PC-9 (cell line): ENCODE measurements around the gene MYL12A. TPM values are rescaled to one million over a fixed set of nuclear protein-coding genes. Genes with fewer than 3 reads are reported as not detected.

Experiments
- BruUV-seq: library from RNA; stranded (reverse); fragments of 400-500 nt; replicated peaks from 2 replicates; lab custom pipeline; 2021; lab: Mats Ljungman, UMichigan
- CTCF ChIA-PET: fragments of 300-600 bp; sonication (Branson Sonifier 250); formaldehyde crosslinking; loops from one replicate; lab custom pipeline; 2022; ENCODE audit warnings: antibody characterized with exemption; lab: Charles Lee
- POLR2A ChIA-PET: fragments of 300-600 bp; sonication (Branson Sonifier 250); formaldehyde crosslinking; loops from one replicate; lab custom pipeline; 2022; ENCODE audit warnings: antibody characterized with exemption; ENCODE audit not compliant: unreplicated experiment; lab: Charles Lee
- DNase-seq, 2 experiments: peaks; one replicate each; pipeline versions ENCODE4 v3.0.0 to v3.0.0-alpha.2; 2015 to 2022; ENCODE audit warnings: mixed read lengths in 1 of 2
- H2AFZ ChIP-seq: fragments of 200-600 bp; sonication (generic); 2 replicates; pipeline ENCODE4 v1.8.1; 2017; ENCODE audit warnings: antibody characterized with exemption
- H3F3A ChIP-seq: fragments of 200-600 bp; sonication (generic); 2 replicates; pipeline ENCODE4 v1.8.1; 2017; ENCODE audit warnings: antibody characterized with exemption, mild to moderate bottlenecking, low read depth; ENCODE audit not compliant: insufficient read depth
- H3K27ac ChIP-seq: fragments of 200-600 bp; sonication (generic); 2 replicates; pipeline ENCODE4 v1.6.1; 2016; ENCODE audit warnings: mixed run types
- H3K27me3 ChIP-seq: fragments of 200-600 bp; sonication (generic); 2 replicates; pipeline ENCODE4 v1.6.1; 2016; ENCODE audit warnings: low read depth, mixed run types; ENCODE audit not compliant: insufficient read depth
- H3K36me3 ChIP-seq: fragments of 200-600 bp; sonication (generic); 2 replicates; pipeline ENCODE4 v1.6.1; 2016; ENCODE audit warnings: low read depth, mixed run types
- H3K4me1 ChIP-seq: fragments of 200-600 bp; sonication (generic); replicated peaks from 2 replicates; pipeline ENCODE4 v1.6.1; 2016; ENCODE audit warnings: mixed run types; ENCODE audit not compliant: insufficient read depth
- H3K4me2 ChIP-seq: fragments of 200-600 bp; sonication (generic); 2 replicates; pipeline ENCODE4 v1.6.1; 2017; ENCODE audit warnings: mixed run types
- H3K4me3 ChIP-seq: fragments of 200-600 bp; sonication (generic); 2 replicates; pipeline ENCODE4 v1.6.1; 2016; ENCODE audit warnings: mixed run types
- H3K79me2 ChIP-seq: fragments of 200-600 bp; sonication (generic); 2 replicates; pipeline ENCODE4 v1.6.1; 2017; ENCODE audit warnings: low read depth, mixed run types
- H3K9me2 ChIP-seq: fragments of 200-600 bp; sonication (generic); 2 replicates; pipeline ENCODE4 v1.8.1; 2017; ENCODE audit warnings: mild to moderate bottlenecking; ENCODE audit not compliant: insufficient read depth
- H3K9me3 ChIP-seq: fragments of 200-600 bp; sonication (generic); 2 replicates; pipeline ENCODE4 v1.8.1; 2016; ENCODE audit warnings: low read depth; ENCODE audit not compliant: insufficient read depth
- H4K20me1 ChIP-seq: fragments of 200-600 bp; sonication (generic); 2 replicates; pipeline ENCODE4 v1.8.1; 2017; ENCODE audit not compliant: insufficient read depth
- CTCF ChIP-seq: fragments of 200-600 bp; sonication (generic); conservative IDR thresholded peaks from 2 replicates; pipeline ENCODE4 v1.6.1; 2017; ENCODE audit warnings: mixed run types, antibody characterized with exemption, mild to moderate bottlenecking, moderate library complexity
- EZH2 ChIP-seq: fragments of 200-600 bp; sonication (generic); IDR thresholded peaks from 2 replicates; pipeline ENCODE4 v1.8.0; 2017; ENCODE audit warnings: antibody characterized with exemption, low read depth
- intact Hi-C: fragments of 100-400 bp; cut with micrococcal nuclease; formaldehyde crosslinking; loops from one replicate; pipeline ENCODE4 v1.10.0; 2022; ENCODE audit not compliant: unreplicated experiment
- total RNA-seq: library from RNA; stranded (reverse); gene quantifications from 2 replicates; pipeline ENCODE4 v1.2.3, GENCODE V29; 2021

Gene MYL12A
- total RNA-seq, 1 experiment from 2014 or later = 532 TPM

- no TSS peak for BruUV-seq
- Histone ChIP-seq H3F3A (peaks cover 19% of the 10 kb centered on the region), H2AFZ (no peak overlapping the region), H3K9me3 (no peaks in the 10 kb centered on the region), H3K9me2 (no peaks in the 10 kb centered on the region), H3K27ac (no peak overlapping the region), H3K4me2 (peak overlapping the region; percentile 85), H3K79me2 (peaks cover 35% of the 10 kb centered on the region), H3K4me1 (peaks cover 23% of the 10 kb centered on the region), H3K4me3 (peak overlapping the region; percentile 86), H4K20me1 (0 out of 2 replicates have a peak, but pooled peaks cover 6% of the 10 kb centered on the region), H3K36me3 (peaks cover 6% of the 10 kb centered on the region), H3K27me3 (no peaks in the 10 kb centered on the region)
- CTCF ChIA-PET = interaction anchor here (0.6 to 1.1 kb wide), 5 partner anchors 23 to 297 kb away, joined by 3 to 15 read pairs (median 5); no protein-coding TSS in a partner anchor
- no peak for DNase-seq
- POLR2A ChIA-PET = interaction anchor here (0.6 kb wide), 2 partner anchors 125 to 536 kb away, joined by 3 read pairs; no protein-coding TSS in a partner anchor
- TF ChIP-seq CTCF = no peak
- TF ChIP-seq EZH2 = no peak
- intact Hi-C loops = loop anchor here (5.0 kb wide), 2 partner anchors 478 to 673 kb away; partner anchors contain the start of genes METTL4 and NDC80
Observed at GRCh38 chr18:3245185-3245564, 2.4 kb upstream of the MYL12A start.

- peaks cover 44% of the 10 kb centered on the region for H3K79me2 ChIP-seq
- H3K4me3 ChIP-seq = peak overlapping the region; percentile 86
- peak; percentile 96 for TF ChIP-seq CTCF
- no peak for TF ChIP-seq EZH2
- BruUV-seq = no TSS peak
- H2AFZ ChIP-seq = peak overlapping the region; percentile 72
- H3K9me2 ChIP-seq = no peaks in the 10 kb centered on the region
- H3K36me3 ChIP-seq = peaks cover 11% of the 10 kb centered on the region
- H3K27me3 ChIP-seq = no peaks in the 10 kb centered on the region
- POLR2A ChIA-PET = interaction anchor here (0.5 to 0.8 kb wide), 11 partner anchors 95 to 726 kb away, joined by 3 to 11 read pairs (median 5); no protein-coding TSS in a partner anchor
- H3F3A ChIP-seq = peaks cover 24% of the 10 kb centered on the region
- intact Hi-C loops = loop anchor here (1.0 to 5.0 kb wide), 8 partner anchors 28 to 674 kb away; partner anchors contain the start of genes LPIN2, METTL4 and NDC80
- H3K4me1 ChIP-seq = peaks cover 32% of the 10 kb centered on the region
- CTCF ChIA-PET = interaction anchor here (0.6 to 1.6 kb wide), 7 partner anchors 24 to 697 kb away, joined by 3 to 15 read pairs (median 4); no protein-coding TSS in a partner anchor
- no peaks in the 10 kb centered on the region for H3K9me3 ChIP-seq
- H4K20me1 ChIP-seq = 0 out of 2 replicates have a peak, but pooled peaks cover 6% of the 10 kb centered on the region
- DNase-seq = peak; percentile 79 to 88
- peak overlapping the region; percentile 87 for H3K27ac ChIP-seq
- peak overlapping the region; percentile 85 for H3K4me2 ChIP-seq
Observed at GRCh38 chr18:3245853-3246634, 1.6 kb upstream of the MYL12A start.

GRCh38 chr18:3246635-3247239 is 864 bp upstream of the MYL12A start:
- Histone ChIP-seq H3K4me3 (peak overlapping the region; percentile 86), H3K27ac (peak overlapping the region; percentile 87), H3K9me2 (no peaks in the 10 kb centered on the region), H3K27me3 (no peaks in the 10 kb centered on the region), H4K20me1 (0 out of 2 replicates have a peak, but pooled peaks cover 6% of the 10 kb centered on the region), H3K4me1 (peaks cover 36% of the 10 kb centered on the region), H3K79me2 (peaks cover 51% of the 10 kb centered on the region), H3K9me3 (no peaks in the 10 kb centered on the region), H3K4me2 (peak overlapping the region; percentile 85), H3K36me3 (peaks cover 13% of the 10 kb centered on the region), H2AFZ (peak overlapping the region; percentile 72), H3F3A (peaks cover 24% of the 10 kb centered on the region)
- DNase-seq = peak in 1 of 2 experiments; percentile 37
- ChIA-PET CTCF (interaction anchor here (0.6 to 1.6 kb wide), 7 partner anchors 232 to 419 kb away, joined by 3 to 15 read pairs (median 4); no protein-coding TSS in a partner anchor), POLR2A (interaction anchor here (0.5 to 2.4 kb wide), 12 partner anchors 15 to 464 kb away, joined by 3 to 21 read pairs (median 6); partner anchors contain the start of gene MYL12B)
- intact Hi-C loops = loop anchor here (1.0 to 5.0 kb wide), 9 partner anchors 15 to 674 kb away; partner anchors contain the start of genes LPIN2, METTL4 and NDC80
- TF ChIP-seq EZH2 = no peak
- TF ChIP-seq CTCF = no peak
- BruUV-seq = TSS peak; percentile 77
